HG03342 (cell line): ENCODE results near the gene CFAP52.
"Not testable (repeated sequence)": the region's sequence is repeated elsewhere in the genome, so short reads cannot be mapped to it uniquely, and the experiment has no call there.

Experiments used
- ATAC-seq: cut with Tn5 transposase; IDR thresholded peaks from one replicate; pipeline ENCODE4 v1.9.1; 2021; ENCODE audit warnings: mild to moderate bottlenecking, moderate library complexity; ENCODE audit not compliant: unreplicated experiment

CFAP52 gene

GRCh38 chr17:9568004-9568403, 8.4 kb upstream of the CFAP52 start:
- ATAC-seq, result no peak

- ATAC-seq, result no peak
Observed at GRCh38 chr17:9568957-9569588, 7.4 kb upstream of the CFAP52 start.

GRCh38 chr17:9571201-9571600, 5.2 kb upstream of the CFAP52 start:
- ATAC-seq, result no peak

- peak; percentile 70 for ATAC-seq
Observed at GRCh38 chr17:9575381-9576101, 901 bp upstream of the CFAP52 start, which contains the start of gene STX8. STX8 (minus strand) TSS chr17:9575820; CDS start chr17:9575808, 12 bp downstream.

GRCh38 chr17:9577373-9577709, 899 bp downstream of the CFAP52 start:
- no peak for ATAC-seq

- no peak for ATAC-seq
Observed at GRCh38 chr17:9587969-9588656, 11.7 kb downstream of the CFAP52 start.

GRCh38 chr17:9594065-9594464, 17.6 kb downstream of the CFAP52 start:
- no peak for ATAC-seq

- ATAC-seq, result not testable (repeated sequence)
Observed at GRCh38 chr17:9597638-9598037, 21.2 kb downstream of the CFAP52 start.

- no peak for ATAC-seq
Observed at GRCh38 chr17:9598661-9599060, 22.2 kb downstream of the CFAP52 start.

GRCh38 chr17:9604583-9604982, 28.1 kb downstream of the CFAP52 start:
- ATAC-seq, result not testable (repeated sequence)

- no peak for ATAC-seq
Observed at GRCh38 chr17:9606453-9606852, 30.0 kb downstream of the CFAP52 start.

GRCh38 chr17:9607058-9607457, 30.6 kb downstream of the CFAP52 start:
- not testable (repeated sequence) for ATAC-seq

- no peak for ATAC-seq
Observed at GRCh38 chr17:9611557-9611956, 35.1 kb downstream of the CFAP52 start.

GRCh38 chr17:9612006-9612405, 35.6 kb downstream of the CFAP52 start:
- no peak for ATAC-seq

GRCh38 chr17:9615486-9615885, 39.0 kb downstream of the CFAP52 start:
- ATAC-seq, result no peak

- ATAC-seq, result no peak
Observed at GRCh38 chr17:9622961-9623360, 46.5 kb downstream of the CFAP52 start.

- no peak for ATAC-seq
Observed at GRCh38 chr17:9628509-9628908, 52.1 kb downstream of the CFAP52 start.

GRCh38 chr17:9632741-9633140, 56.3 kb downstream of the CFAP52 start:
- no peak for ATAC-seq

- ATAC-seq, result no peak
Observed at GRCh38 chr17:9635340-9635739, 58.9 kb downstream of the CFAP52 start.

- no peak for ATAC-seq
Observed at GRCh38 chr17:9636501-9636900, 60.1 kb downstream of the CFAP52 start.

GRCh38 chr17:9640388-9640787, 63.9 kb downstream of the CFAP52 start:
- not testable (repeated sequence) for ATAC-seq

- ATAC-seq, result no peak
Observed at GRCh38 chr17:9643611-9644010, 67.2 kb downstream of the CFAP52 start.
